ENCODE results near the gene SMAD3.
A peak's percentile ranks its signal among the peaks of the same experiment; 100 is the strongest.

The SMAD3 gene

GRCh38 chr15:67107014-67107812, 41.8 kb downstream of the SMAD3 start:
- TF ChIP-seq, protein P1, sequence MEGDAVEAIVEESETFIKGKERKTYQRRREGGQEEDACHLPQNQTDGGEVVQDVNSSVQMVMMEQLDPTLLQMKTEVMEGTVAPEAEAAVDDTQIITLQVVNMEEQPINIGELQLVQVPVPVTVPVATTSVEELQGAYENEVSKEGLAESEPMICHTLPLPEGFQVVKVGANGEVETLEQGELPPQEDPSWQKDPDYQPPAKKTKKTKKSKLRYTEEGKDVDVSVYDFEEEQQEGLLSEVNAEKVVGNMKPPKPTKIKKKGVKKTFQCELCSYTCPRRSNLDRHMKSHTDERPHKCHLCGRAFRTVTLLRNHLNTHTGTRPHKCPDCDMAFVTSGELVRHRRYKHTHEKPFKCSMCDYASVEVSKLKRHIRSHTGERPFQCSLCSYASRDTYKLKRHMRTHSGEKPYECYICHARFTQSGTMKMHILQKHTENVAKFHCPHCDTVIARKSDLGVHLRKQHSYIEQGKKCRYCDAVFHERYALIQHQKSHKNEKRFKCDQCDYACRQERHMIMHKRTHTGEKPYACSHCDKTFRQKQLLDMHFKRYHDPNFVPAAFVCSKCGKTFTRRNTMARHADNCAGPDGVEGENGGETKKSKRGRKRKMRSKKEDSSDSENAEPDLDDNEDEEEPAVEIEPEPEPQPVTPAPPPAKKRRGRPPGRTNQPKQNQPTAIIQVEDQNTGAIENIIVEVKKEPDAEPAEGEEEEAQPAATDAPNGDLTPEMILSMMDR (conservative IDR thresholded peaks at IDR 0.05; ENCODE audit: low read depth, low read length), result no peak
- peak; percentile 98 for DNase-seq (ENCODE audit: low read depth)
- no peak overlapping the region for H3K4me3 ChIP-seq (ENCODE audit: low read depth, low read length)

DNA sequence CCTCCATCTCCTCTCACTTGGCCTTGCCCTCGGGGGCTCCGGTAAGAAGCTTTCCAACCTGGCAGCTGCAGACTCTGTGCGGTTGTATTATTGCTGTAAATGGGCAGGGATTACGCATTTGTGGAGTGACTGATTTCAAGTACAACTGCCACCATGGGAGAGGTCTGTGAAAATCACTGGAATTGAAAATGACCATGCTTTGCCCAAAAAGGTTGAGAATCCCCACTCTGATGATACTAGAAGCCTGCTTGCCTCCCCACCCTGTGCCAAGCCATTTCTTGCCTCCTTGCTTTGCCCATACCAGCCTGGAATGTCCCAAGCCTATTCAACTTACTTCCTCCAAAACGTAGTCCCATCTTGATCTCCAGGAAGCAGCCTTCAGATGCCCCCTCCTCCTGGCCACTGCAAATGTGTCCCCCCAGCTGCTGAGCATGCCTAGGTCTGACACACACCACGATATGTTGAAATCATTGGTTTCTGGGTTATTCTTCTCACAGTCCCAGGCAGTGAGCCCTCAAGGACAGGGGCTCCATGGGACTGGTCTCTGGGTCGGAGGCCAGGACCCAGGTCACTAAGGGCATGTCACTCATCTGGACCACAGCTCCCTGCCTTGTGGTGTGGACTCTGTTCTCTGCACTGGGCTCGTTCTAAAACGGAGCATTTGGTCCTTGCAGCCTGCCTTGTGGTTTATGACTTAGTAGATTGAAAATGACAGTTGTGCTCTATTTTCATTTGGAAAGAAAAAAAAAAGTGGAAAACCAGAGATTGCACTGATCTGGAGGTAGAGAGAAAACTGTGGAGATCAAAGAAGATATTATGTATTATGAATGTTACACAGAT, 42.9 kb downstream of the SMAD3 start:
- H3K4me3 ChIP-seq (ENCODE audit: low read depth, low read length), result no peak overlapping the region
- TF ChIP-seq, protein P1 (conservative IDR thresholded peaks at IDR 0.05; ENCODE audit: low read depth, low read length), result no peak
- DNase-seq (ENCODE audit: low read depth), result peak; percentile 46

DNA sequence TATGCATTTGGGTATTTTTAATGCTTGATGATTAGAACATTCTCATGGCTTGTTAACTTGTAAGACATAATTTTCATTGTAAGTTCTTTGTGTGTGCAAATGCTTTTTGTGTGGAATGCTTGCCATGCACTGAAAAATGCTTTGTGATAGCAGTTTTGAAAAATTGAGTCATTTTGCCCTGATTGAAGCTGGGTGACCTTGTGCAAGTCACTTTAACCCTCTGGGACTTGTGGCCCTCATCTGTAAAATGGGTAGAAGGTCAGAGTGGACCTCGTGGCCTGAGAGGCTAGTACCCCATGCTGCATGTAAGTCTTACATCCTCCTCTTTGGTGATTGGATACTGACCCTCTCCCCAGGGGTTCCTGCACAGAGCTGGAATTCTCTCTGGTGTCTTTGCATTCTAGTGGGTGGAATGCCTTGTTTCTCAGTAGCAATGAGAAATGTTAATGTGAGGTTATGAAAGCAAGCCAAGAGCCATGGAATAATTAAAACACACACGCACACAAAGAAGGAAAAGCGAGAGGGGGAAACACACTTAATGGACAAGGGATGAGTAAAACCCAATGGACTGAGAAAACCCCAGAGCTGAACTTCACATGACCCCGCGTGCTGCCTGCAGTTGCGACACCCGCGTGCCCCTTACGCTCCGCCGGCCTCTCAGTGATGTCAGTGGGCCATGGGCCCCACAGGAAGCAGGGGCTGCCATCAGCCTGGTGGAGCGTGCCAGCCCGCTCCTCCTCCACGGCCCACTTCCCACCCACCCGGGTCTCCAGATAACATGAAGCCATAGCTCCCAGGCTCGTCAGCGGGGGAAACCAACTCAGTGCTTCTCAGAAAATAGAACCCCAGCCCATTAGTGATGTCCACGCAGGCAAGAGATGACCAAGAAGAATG, 44.0 kb downstream of the SMAD3 start:
- H3K4me3 ChIP-seq (ENCODE audit: low read depth, low read length), result no peak overlapping the region
- peak; percentile 97 for DNase-seq (ENCODE audit: low read depth)
- TF ChIP-seq, protein P1 (conservative IDR thresholded peaks at IDR 0.05; ENCODE audit: low read depth, low read length), result no peak

GRCh38 chr15:67110361-67110781, 45.0 kb downstream of the SMAD3 start:
- H3K4me3 ChIP-seq (ENCODE audit: low read depth, low read length), result no peak overlapping the region
- no peak for DNase-seq (ENCODE audit: low read depth)
- TF ChIP-seq, protein P1 (conservative IDR thresholded peaks at IDR 0.05; ENCODE audit: low read depth, low read length), result no peak

- DNase-seq (ENCODE audit: low read depth), result peak; percentile 59
- TF ChIP-seq, protein P1 (conservative IDR thresholded peaks at IDR 0.05; ENCODE audit: low read depth, low read length), result no peak
These were observed 45.8 kb downstream of the SMAD3 start for GRCh38 chr15:67110958-67111864.

DNA sequence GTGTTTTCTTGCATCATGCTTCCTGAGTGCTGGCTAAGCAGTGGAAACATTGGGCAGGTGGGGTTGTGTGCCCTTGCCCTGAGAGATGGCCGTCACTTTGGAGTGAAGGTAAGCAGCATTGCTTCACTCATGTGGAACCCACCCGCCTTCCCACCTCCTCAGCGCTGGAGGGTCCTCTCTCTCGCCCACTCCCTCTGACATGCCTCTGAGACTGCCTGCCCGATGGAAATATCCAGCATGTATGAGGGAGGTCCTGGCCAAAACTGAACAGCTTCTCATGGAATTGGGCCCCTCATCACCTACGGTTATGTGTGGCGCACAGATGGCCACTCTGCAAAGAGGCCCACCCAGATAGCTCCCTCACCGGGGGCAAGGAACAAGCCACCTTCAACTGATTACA, 48.6 kb downstream of the SMAD3 start:
- no peak overlapping the region for H3K4me3 ChIP-seq (ENCODE audit: low read depth, low read length)
- TF ChIP-seq, protein P1 (conservative IDR thresholded peaks at IDR 0.05; ENCODE audit: low read depth, low read length), result no peak
- DNase-seq (ENCODE audit: low read depth), result no peak

More at GRCh38 chr15:67110958-67111864, 45.8 kb downstream of the SMAD3 start:
- no peak overlapping the region for H3K4me3 ChIP-seq (ENCODE audit: low read depth, low read length)

Measured in choroid plexus epithelial cell (primary cell).